SIG-M5 treated with dmso at 0.1 percent for 504 hours (cell line): ENCODE measurements around the gene CA5A.
A peak's percentile ranks its signal among the peaks of the same experiment; 100 is the strongest.
"Not testable (repeated sequence)": the region's sequence is repeated elsewhere in the genome, so short reads cannot be mapped to it uniquely, and the experiment has no call there.

Experiments used
- DNase-seq: peaks from one replicate; lab custom pipeline; 2025; ENCODE audit not compliant: unreplicated experiment; lab: John Stamatoyannopoulos, UW

The CA5A gene

DNA sequence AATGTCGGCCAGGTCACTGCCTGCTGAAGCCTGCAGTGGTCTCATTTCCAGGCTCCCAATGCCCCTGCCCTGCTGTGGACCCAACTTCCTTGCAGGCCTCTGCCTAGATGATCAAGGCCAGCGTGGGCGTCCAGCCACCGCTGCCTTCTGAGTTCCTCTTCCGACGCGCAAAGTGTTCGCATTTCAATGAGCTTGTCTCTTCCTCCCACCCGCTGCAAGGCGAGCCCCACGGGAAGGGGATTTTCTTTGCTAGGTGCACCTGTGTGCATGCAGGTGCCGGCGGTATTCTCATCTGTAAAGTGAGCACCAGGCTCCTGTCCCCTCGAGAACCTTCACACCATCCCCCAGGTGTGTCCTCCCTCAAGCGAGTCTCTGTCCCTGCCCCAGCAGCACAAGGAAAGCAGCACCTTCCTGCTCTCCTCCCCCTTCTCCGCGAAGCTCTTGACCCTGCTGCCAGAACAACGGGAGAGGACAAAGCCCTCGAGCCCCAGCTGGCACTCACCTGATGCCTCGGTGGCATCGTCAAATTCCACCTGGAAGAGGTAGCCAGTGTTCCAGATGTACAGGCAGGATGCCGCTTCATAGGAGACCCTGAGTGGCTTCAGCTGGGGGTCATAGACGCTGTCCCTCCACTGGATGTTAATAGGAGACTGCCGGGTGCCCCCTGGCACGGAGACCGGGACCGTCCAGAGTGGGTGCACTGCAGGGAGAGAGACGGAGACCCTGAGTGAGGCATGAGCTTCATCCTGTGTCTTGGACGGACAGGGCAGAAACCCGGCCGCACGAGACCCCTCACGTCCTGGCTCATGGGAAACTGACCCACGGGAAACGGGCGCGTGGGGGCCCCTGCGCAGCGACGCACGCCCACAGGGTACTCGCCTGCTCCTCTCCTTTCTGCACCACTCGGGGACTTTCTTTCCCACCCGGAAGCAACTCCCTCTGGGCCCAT, 9.8 kb downstream of the CA5A start:
- no peak for DNase-seq

DNA sequence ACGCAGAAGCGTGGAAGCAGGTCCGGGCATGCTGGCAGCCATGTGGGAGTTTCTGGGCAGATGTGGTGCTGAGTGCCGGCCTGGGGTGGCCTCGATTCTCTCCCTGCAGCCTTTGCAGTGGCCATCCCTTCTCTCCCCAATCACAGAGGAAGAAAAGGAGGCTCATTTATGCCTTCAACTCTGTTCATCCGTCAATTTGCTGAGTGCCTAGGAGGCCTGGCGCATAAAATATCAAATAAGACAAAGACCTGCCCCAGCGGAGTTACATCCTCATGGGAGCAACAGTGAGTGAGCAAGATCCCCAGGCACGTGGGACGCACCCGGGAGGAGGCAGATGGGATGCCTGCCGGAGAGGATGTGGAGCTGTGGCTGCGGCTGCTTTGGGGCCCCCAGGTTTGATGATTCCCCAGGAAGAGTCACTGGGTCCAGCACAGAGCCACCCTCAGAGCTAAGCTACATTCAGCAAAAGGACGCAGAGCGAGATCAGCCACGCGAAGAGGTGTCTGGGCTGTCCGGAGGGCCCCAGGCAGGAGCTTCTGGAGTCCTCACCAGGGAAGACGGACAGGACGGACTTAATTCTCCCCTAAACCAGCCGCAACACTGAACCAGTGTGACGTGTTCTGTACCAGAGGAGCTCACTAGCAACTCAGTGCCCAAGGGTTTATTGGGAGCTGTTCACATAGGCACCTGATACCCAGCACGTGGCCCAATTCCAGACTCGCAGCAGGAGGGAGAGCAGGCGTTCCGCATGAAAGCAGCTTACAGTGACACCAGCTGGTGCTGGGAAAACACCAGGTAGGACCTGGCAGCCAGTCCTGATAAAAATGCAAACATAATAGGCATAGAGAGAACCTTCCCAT, 11.3 kb downstream of the CA5A start:
- peak; percentile 29 for DNase-seq

DNA sequence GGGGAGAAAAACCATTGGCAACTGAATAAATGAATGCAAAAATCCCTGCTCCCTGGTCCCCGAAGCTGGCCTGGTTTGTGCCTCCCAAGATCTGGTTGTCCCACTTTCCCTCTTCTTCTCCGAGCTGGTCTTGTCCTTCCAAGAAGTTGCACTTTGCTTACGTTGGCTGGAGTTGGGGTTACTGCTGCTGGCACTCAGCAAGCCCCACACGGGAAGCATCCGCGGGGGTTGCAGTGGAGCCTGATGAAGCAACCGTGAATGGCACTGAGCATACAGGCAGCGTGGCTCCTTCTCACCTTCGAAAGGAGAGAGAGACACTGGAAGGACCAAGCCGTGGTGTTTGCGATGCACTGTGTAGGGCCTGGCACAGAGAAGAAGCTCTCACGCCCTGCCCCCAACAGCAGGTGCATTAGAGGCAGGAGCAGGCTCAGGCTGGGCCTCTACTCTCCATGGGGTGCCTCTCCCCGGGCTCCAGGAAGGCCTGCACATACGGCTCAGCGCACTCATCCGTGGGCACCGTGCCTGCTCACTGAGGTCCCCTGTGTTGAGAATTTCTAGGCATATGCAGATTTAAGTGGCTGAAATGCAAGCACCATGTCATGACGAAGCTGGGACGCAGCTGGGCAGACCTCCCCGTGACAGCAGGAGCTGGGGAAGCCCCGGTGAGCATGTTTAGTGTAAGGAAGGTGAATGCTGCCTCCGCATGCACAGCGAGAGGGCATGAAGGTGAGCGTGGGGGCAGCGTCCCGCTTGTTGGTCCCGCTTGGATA, 12.1 kb downstream of the CA5A start:
- DNase-seq: no peak

DNA sequence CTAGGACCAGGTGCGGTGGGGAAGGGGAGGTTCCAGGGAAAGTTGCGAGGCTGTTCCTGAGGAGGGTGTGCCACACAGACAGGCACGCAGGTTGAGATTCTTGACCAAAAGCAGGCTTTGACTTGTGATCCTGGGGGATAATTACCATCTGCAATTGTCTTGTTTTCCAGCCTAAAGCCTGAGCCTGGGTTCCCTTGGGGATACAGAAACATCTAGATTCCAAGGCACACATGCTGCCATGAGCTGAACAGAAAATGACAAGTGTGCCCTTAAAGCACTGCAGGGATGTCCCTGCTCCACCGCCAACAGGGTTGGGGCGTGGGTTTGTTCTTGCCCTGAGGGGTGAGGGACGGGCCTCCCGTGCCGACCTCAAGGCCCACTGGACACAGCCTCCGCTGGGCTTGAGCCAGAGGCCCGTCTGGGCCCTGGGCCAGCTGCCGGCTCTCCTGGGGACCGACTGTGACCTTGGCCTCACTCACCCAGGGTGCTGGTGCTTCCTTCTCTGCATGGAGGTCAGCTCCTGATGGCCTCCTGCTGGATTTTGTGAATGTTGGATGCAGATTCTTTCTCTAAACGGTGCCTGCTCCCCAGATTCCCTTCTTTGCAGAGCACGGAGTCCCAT, 14.0 kb downstream of the CA5A start:
- no peak for DNase-seq

DNA sequence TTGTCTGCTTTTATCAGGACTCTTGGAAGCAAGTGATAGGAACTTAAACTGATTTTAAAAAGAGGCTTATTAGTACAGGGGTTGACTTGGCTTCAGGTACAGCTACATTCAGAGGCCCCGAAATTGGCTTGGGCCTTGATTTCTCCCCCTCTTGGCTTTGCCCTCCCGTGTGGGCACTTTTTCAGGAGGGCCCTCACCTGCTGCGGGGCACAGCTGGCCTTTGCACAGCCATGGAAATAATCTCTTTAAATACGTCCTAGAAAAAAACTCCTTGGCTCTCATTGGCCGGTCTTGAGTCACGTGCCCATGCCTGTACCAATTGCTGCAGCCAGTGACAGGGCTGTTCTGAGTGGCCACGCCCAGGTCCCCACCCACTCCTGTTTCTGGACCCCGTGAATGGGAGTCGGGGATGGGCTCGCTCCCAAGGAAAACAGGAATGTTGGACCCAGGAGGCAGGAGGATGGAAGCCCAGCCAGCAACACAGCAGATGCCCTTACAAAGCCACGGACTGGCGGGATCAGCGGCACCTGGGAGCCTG, 15.0 kb downstream of the CA5A start:
- DNase-seq: no peak

DNA sequence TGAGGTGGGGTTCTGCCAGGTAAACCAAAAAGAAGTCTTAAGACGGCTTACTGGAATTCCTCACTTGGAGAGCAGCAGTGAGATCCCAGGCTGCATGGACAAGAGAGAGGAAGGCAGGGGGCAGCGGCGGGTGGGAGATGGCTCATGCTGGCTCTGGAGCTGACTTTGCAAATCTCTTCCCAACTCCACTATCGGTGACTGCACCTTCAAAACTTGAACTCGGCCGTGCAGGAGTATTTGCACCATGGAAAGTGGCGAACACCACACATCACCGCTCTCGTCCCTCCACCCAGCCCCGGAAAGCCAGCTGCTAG, 16.7 kb downstream of the CA5A start:
- DNase-seq: no peak

DNA sequence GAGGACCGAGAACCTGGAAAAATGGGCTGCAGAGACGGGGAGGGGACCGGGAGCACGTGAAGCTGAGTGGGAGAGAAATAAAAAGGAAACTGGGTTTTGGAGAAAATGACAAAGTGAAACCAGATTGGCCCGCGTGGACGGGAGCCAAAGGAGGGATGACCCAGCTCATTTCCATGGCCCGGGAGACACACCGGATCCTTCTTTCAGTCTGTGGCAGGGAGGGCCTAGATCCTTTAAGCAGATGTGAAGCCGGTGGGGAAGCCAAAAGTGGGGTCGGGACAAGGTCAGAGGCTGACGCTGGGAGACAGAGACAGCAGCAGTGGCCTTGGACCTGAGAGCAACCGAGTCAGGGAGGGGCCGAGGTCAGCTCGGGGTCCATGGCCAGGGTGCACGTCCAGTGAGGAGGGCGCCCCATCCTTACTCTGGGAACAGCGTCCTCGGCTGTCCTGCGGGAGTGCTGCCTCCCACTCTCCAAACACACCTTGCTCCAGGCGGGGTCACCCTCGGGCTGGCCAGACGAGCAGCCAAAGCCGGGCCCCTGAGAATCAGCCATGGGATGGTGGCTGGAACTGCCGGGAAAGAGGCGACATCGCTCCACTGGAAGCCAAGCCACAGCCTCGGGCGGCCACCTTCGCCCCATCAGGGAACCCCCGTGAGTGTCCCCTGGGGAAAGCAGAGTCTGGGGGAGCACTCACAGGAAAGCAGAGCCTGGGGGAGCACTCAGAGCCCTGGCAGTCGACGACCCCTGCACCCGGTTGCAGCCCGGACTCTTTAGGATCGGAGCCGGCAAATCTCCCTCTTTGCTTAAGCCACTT, 17.3 kb downstream of the CA5A start:
- DNase-seq: no peak

DNA sequence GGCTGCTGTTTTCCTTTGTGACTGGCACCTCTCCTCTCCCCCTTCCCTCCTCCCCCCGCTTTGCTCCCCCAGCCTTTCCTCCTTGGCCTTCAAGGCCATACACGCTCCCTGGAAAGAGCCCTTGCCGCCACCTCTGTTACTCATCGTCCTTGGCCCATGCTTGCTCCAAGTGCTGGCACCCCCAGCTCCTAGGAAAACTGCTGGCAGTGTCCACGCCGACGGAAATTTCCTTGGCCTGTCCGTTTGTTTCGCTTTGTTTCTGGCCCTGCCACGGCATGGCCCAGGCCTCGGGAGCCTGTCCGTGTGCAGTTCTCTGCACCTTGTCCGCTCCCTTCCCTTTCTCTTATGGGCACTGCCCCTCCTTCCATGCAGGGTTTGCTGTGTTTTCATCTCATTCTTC, 18.0 kb downstream of the CA5A start:
- no peak for DNase-seq

DNA sequence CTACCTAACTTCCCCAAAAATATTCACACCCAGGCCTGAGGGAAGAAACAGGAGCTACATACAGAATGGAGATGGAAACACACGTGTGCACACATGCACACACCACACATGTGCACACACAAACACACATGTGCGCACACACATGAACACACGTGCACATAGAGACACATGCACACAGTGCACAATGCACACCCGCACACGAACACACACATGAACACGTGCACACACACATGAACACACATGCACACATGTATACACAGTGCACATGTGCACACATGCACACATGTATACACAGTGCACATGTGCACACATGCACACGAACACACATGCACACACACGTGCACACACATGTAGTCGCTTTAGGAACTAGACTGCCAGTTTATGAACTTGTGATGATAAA, 18.8 kb downstream of the CA5A start:
- no peak for DNase-seq

DNA sequence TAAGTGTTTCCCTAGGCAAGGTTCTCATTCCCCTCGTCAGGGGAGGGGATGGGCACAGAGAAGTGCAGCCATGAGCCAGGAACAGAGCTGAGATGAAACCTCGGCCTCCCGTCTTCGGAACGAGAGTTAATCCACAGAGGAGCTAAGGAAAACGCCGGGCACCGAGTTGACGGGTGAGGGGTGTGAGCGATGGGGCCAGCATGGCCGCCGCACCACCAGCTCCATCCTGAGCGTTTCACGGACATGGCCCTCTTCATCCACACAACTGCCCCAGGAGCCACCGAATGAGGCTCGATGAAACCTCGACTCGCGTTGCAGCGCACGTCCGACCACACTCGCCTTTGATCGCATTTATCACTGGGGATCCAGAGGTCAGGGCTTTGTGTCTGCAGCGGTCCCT, 21.5 kb downstream of the CA5A start:
- DNase-seq: no peak

DNA sequence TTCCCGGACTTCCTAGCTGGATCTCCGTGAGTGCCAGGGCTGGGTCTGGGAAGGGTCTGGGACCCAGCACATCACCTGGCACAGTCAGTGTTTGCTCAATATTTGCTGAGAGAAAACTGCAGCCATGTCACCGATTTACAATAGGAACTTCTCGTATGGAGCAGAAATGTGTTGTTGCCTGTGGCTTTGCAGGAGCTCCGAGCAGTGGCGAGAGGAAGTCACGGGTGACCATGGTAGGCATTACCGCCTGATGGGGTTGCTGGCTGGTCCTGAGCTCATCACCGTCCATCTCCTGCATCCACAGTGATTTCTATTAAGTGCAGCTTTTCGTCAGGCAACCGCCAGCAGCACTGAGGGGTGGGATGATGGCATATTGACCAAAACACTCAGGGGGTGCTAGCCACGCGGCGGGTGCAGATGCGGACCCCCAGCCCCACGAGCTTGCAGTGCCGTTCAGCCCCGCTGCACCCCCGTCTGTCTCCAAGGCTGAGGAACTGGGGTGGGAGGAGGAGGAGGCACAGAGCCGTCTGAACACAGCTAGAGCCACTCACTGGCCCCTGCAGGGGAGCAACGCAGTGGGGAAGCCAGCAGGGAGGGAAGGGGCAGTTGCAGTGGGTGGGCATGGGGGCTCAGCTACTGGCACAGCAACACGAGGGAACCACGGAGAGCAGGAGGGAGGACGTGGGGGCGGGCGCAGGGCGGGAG, 22.2 kb downstream of the CA5A start:
- not testable (repeated sequence) for DNase-seq

DNA sequence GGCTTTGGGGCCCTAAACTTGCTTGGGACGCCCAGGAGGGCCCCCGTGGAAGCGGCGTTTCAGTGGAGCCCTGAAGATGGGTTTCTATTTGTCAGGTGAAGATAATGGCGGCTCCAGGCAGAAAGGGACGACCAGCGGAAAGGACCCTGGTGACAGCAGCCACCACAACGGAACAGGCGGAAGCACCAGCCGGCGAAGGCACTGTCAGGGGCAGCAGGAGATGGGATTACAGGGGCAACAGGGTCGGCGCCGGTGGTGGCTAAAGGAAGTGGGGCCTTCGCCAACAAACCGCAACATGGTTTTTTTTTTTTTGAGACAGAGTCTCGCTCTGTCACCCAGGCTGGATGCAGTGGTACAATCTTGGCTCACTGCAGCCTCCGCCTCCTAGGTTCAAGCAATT, 23.6 kb downstream of the CA5A start:
- DNase-seq: not testable (repeated sequence)

DNA sequence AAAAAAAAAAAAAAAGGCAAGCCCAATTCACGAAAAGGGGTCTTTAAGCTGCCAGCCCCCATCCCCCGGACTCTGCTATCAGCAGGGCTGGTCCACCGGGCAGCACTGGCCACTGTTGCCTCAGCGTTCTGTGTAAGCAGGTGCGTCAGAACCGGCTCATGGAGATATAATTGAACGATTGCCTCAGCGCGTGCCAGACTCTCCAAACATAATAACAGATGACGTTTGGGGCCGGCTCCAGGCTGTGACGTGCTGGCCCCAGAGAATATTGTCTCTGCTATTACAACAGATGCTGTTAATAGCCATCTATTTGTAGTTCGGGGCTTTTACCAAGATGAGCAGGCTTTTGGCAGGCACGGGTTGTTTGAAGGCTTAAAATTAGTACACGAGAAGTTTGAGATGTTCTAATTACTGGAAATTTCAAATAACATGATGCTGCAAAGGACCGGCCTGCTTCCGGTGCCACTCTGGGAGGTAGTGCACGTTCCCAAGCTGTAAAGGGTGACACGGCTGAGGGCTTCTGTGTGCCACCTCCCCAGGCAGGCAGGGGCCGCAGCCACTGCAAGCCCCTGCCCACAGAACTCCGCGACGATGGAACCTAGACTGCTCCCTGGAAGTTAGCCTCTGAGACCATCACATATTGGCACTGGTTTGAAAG, 25.1 kb downstream of the CA5A start:
- not testable (repeated sequence) for DNase-seq

DNA sequence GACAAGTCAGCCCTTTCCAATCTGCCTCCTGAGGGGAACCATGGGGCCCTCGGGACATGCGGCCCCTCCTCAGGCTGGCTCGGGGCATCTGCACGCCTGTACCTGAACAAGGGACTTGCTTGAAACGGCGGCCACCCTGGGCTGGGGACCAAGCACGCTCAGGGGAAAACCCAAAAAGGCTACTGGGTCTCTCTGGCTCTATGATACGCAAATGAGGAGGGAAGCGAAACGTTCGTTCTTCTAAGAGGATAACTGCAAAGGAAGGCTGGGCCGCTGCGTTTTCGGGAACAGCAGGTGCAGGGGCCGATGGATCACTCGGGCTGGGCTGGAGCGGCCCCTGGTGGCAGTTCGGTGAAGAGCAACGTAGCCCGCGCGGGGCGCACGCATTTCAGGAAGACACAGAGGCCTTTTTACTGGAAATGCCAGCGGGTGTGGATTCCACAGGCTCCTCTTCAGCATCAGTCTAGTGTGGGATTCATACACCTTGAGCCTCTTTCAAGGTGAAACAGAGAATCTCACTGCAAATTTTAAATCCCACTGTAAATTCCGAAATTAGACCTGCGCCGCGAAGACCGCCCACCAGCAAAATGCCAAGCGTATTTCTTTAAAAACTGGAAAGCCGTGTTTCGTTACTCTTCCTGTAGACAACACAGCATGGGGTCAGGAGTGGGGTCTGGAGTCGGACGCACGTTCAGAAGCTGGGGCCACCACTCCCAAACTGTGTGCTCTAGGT, 27.0 kb downstream of the CA5A start:
- peak; percentile 62 for DNase-seq

DNA sequence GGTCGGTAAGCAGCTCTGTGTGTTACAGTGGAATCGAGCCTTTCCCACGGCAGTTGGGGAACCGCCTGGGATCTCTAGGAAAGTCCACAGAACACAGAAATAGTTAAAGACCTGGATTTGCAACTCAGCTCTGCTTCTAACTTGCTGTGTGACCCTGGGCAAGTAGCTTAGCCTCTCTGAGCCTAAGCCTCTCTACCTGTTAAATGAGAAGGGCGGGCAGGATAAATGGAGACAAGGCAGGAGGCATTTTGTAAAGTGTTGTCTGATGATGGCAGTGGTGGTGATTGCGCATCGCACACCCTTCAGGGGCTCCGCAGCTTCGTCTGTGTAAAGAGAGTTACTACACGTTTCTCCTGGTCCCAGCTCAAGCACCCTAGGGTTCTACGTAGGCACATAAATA, 28.2 kb downstream of the CA5A start:
- DNase-seq: not testable (repeated sequence)

DNA sequence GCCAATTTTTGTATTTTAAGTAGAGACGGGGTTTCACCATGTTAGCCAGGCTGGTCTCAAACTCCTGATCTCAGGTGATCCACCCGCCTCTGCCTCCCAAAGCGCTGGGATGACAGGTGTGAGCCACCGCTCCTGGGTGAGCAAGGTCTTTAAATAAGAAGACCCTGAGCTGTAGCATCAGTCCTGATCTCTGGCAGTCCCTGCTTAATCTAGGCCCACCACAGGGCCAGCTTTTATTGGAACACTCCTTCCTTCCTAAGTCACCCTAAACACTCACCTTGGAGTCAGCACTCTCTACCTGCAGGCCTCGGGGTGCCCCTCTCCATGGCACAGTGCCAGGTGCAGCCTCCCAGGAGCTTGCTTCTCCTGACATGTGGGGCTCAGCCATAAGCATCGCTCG, 30.8 kb downstream of the CA5A start:
- DNase-seq: not testable (repeated sequence)

DNA sequence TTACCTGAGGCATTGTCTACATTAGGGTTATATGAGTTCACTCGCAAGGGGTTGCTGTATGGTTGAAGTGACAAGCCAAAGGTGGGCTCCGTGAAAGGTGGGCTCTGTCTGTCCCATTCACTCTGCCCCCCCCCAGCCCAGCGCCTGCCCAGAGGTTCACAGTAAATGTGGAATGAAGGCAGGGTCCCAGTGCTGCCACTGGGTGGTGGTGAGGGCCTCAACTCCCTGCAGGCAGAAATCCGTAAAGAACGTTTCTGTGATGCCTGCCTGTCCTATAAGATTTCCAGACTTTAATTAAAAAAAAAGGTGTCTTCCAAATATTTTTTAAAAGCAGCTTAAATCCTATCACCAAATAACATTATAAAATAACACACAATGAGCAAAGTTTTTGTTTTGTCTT, 31.4 kb downstream of the CA5A start:
- not testable (repeated sequence) for DNase-seq

DNA sequence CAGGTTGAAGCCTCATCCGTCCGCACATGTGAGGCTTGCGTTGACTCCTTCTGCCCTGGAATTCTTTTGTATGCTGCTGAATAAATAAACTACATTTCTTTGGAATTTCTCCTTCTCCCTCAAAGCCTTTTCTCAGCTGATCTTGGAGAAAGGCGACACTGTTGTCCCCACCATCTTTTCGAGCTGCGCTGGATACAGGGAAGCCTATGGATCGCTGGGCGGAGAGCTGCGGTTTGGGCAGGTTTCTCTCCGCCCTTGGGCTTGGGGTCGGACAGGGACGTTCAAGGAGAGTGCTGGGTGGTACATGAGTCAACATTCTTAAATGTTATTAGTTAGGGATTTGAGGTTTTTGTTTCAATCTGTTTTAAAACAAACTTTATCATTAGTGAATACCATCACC, 35.8 kb downstream of the CA5A start:
- DNase-seq: not testable (repeated sequence)
